IMR-90 (cell line): ENCODE data around the gene GNG8. TPM values are rescaled to one million over a fixed set of nuclear protein-coding genes. Genes with fewer than 3 reads are reported as not detected.

Source experiments
- ATAC-seq: fragments of 200-7000 bp; cut with Tn5 transposase; 2 replicates; pipeline ENCODE4 v1.9.1; 2020; ENCODE audit warnings: low read depth, mild to moderate bottlenecking, moderate library complexity
- BruUV-seq: library from RNA; stranded (reverse); fragments of 400-500 nt; replicated peaks from 2 replicates; lab custom pipeline; 2021; lab: Mats Ljungman, UMichigan
- CTCF ChIA-PET: fragments of 300-600 bp; formaldehyde crosslinking; extraction: SDS; loops from one replicate; lab custom pipeline; 2021; ENCODE audit warnings: antibody characterized with exemption; lab: Yijun Ruan, JAX
- POLR2A ChIA-PET: fragments of 300-600 bp; sonication (Branson Sonifier 250); formaldehyde crosslinking; loops from one replicate; lab custom pipeline; 2022; ENCODE audit warnings: antibody characterized with exemption; ENCODE audit not compliant: unreplicated experiment; lab: Charles Lee
- DNase-seq: peaks from one replicate; pipeline ENCODE4 v3.0.0; 2013
- H2AFZ ChIP-seq: replicated peaks from 2 replicates; pipeline ENCODE3; 2013; ENCODE audit warnings: low read length, mild to moderate bottlenecking; ENCODE audit not compliant: poor library complexity
- H2AK5ac ChIP-seq: 2 replicates; pipeline ENCODE4 v1.6.1; 2013; ENCODE audit warnings: low read depth, low read length, inconsistent platforms
- H2AK9ac ChIP-seq: replicated peaks from 2 replicates; pipeline ENCODE3; 2013; ENCODE audit warnings: mild to moderate bottlenecking, low read depth, low read length, moderate library complexity; ENCODE audit not compliant: poor library complexity
- H2BK120ac ChIP-seq: 2 replicates; pipeline ENCODE4 v1.6.1; 2013; ENCODE audit warnings: low read depth, low read length, inconsistent platforms
- H2BK15ac ChIP-seq: 3 replicates; pipeline ENCODE4 v1.6.1; 2013; ENCODE audit warnings: low read depth, low read length, inconsistent platforms
- H2BK20ac ChIP-seq: 2 replicates; pipeline ENCODE4 v1.6.1; 2013; ENCODE audit warnings: low read depth, mild to moderate bottlenecking, inconsistent platforms, low read length, moderate library complexity
- H2BK5ac ChIP-seq: 2 replicates; pipeline ENCODE4 v1.6.1; 2013; ENCODE audit warnings: mild to moderate bottlenecking, low read depth, low read length, inconsistent platforms; ENCODE audit not compliant: poor library complexity, severe bottlenecking
- H3K14ac ChIP-seq: replicated peaks from 2 replicates; pipeline ENCODE4 v1.6.1; 2013; ENCODE audit warnings: low read depth, low read length, inconsistent platforms
- H3K18ac ChIP-seq: 2 replicates; pipeline ENCODE4 v1.6.1; 2013; ENCODE audit warnings: low read depth, low read length, control low read depth
- H3K23ac ChIP-seq: 2 replicates; pipeline ENCODE4 v1.6.1; 2013; ENCODE audit warnings: low read depth, low read length, inconsistent platforms
- H3K27ac ChIP-seq: 2 replicates; pipeline ENCODE4 v1.5.1; 2013; ENCODE audit warnings: mild to moderate bottlenecking, control low read depth, low read length; ENCODE audit not compliant: insufficient read depth
- H3K27me3 ChIP-seq: 2 replicates; pipeline ENCODE4 v1.6.1; 2013; ENCODE audit warnings: low read length; ENCODE audit not compliant: control insufficient read depth, insufficient read depth
- H3K36me3 ChIP-seq: 2 replicates; pipeline ENCODE4 v1.6.1; 2013; ENCODE audit warnings: low read length, mixed read lengths; ENCODE audit not compliant: control insufficient read depth, insufficient read depth
- H3K4ac ChIP-seq: 2 replicates; pipeline ENCODE4 v1.6.1; 2013; ENCODE audit warnings: low read depth, low read length, inconsistent platforms
- H3K4me1 ChIP-seq: 2 replicates; pipeline ENCODE4 v1.6.1; 2013; ENCODE audit warnings: low read length, mixed read lengths; ENCODE audit not compliant: control insufficient read depth, insufficient read depth
- H3K4me2 ChIP-seq: 2 replicates; pipeline ENCODE4 v1.6.1; 2013; ENCODE audit warnings: low read depth, mild to moderate bottlenecking, control low read depth, low read length, moderate library complexity
- H3K4me3 ChIP-seq: 2 replicates; pipeline ENCODE4 v1.5.1; 2013; ENCODE audit warnings: low read depth, mild to moderate bottlenecking, control low read depth, low read length, moderate library complexity; ENCODE audit not compliant: insufficient read depth
- H3K56ac ChIP-seq: 2 replicates; pipeline ENCODE4 v1.6.1; 2013; ENCODE audit warnings: low read length, inconsistent platforms; ENCODE audit not compliant: insufficient read depth; ENCODE audit errors: extremely low read depth
- H3K79me1 ChIP-seq, 2 experiments: 2 replicates each; pipeline ENCODE4 v1.6.1; 2013; ENCODE audit warnings: low read length in 2 of 2, inconsistent platforms in 1 of 2, low read depth in 1 of 2
- H3K9ac ChIP-seq: 2 replicates; pipeline ENCODE4 v1.6.1; 2013; ENCODE audit warnings: low read depth, low read length, control low read depth
- H3K9me1 ChIP-seq: 2 replicates; pipeline ENCODE4 v1.6.1; 2013; ENCODE audit warnings: low read length, inconsistent platforms; ENCODE audit not compliant: insufficient read depth
- H3K9me3 ChIP-seq: 2 replicates; pipeline ENCODE4 v1.6.1; 2013; ENCODE audit warnings: low read length; ENCODE audit not compliant: control insufficient read depth, insufficient read depth
- H4K20me1 ChIP-seq: 2 replicates; pipeline ENCODE4 v1.6.1; 2013; ENCODE audit warnings: low read length, inconsistent platforms; ENCODE audit not compliant: insufficient read depth
- H4K5ac ChIP-seq: 2 replicates; pipeline ENCODE4 v1.6.1; 2013; ENCODE audit warnings: mild to moderate bottlenecking, low read depth, low read length, control low read depth
- H4K8ac ChIP-seq, 2 experiments: 2 replicates each; pipeline ENCODE4 v1.6.1; 2013; ENCODE audit warnings: low read depth in 2 of 2, low read length in 2 of 2, control low read depth in 1 of 2, inconsistent platforms in 1 of 2
- H4K91ac ChIP-seq: 2 replicates; pipeline ENCODE4 v1.6.1; 2013; ENCODE audit warnings: low read depth, low read length, inconsistent platforms; ENCODE audit not compliant: insufficient read depth
- BHLHE40 ChIP-seq: fragments of 150-350 bp; IDR thresholded peaks from 2 replicates; pipeline ENCODE4 v1.6.1; 2016; ENCODE audit warnings: mild to moderate bottlenecking, low read depth, low read length
- CEBPB ChIP-seq: IDR thresholded peaks from 2 replicates; pipeline ENCODE4 v1.6.1; 2012; ENCODE audit warnings: low read depth, low read length, improper control_type of control experiment
- CHD1 ChIP-seq: IDR thresholded peaks from 2 replicates; pipeline ENCODE4 v1.6.1; 2012; ENCODE audit warnings: low read depth, low read length, improper control_type of control experiment
- CTCF ChIP-seq: conservative IDR thresholded peaks from 2 replicates; pipeline ENCODE4 v1.5.1; 2012; ENCODE audit warnings: mild to moderate bottlenecking, low read depth, low read length, improper control_type of control experiment
- ELK1 ChIP-seq: fragments of 150-350 bp; IDR thresholded peaks from 2 replicates; pipeline ENCODE4 v1.6.1; 2016; ENCODE audit warnings: low read depth, mild to moderate bottlenecking, low read length, moderate library complexity, borderline replicate concordance
- FOS ChIP-seq: fragments of 150-350 bp; IDR thresholded peaks from 2 replicates; pipeline ENCODE4 v1.6.1; 2016; ENCODE audit warnings: low read depth, low read length
- MAFK ChIP-seq: IDR thresholded peaks from 2 replicates; pipeline ENCODE4 v1.6.1; 2012; ENCODE audit warnings: low read depth, low read length, improper control_type of control experiment
- MAZ ChIP-seq: IDR thresholded peaks from 2 replicates; pipeline ENCODE4 v1.6.1; 2012; ENCODE audit warnings: low read depth, mild to moderate bottlenecking, low read length, improper control_type of control experiment, moderate library complexity, borderline replicate concordance
- MXI1 ChIP-seq: IDR thresholded peaks from 2 replicates; pipeline ENCODE4 v1.6.1; 2012; ENCODE audit warnings: low read depth, mild to moderate bottlenecking, low read length, moderate library complexity, borderline replicate concordance
- NFE2L2 ChIP-seq: fragments of 150-350 bp; IDR thresholded peaks from 2 replicates; pipeline ENCODE4 v1.6.1; 2016; ENCODE audit warnings: low read depth, mild to moderate bottlenecking, low read length
- POLR2A ChIP-seq: IDR thresholded peaks from 2 replicates; pipeline ENCODE4 v1.6.1; 2012; ENCODE audit warnings: mild to moderate bottlenecking, low read depth, low read length
- RAD21 ChIP-seq: IDR thresholded peaks from 2 replicates; pipeline ENCODE4 v1.6.1; 2012; ENCODE audit warnings: low read length, improper control_type of control experiment
- RCOR1 ChIP-seq: IDR thresholded peaks from 2 replicates; pipeline ENCODE4 v1.6.1; 2012; ENCODE audit warnings: mild to moderate bottlenecking, low read length, improper control_type of control experiment; ENCODE audit not compliant: insufficient replicate concordance
- SMC3 ChIP-seq: fragments of 150-350 bp; IDR thresholded peaks from 2 replicates; pipeline ENCODE4 v1.6.1; 2016; ENCODE audit warnings: low read depth, mild to moderate bottlenecking, antibody characterized with exemption, low read length, moderate library complexity
- USF2 ChIP-seq: fragments of 150-350 bp; IDR thresholded peaks from 2 replicates; pipeline ENCODE4 v1.6.1; 2017; ENCODE audit warnings: mild to moderate bottlenecking, antibody characterized with exemption, low read length, low read depth
- WGBS, 2 experiments: methylation state at CpG; one replicate each; pipeline versions ENCODE4 v1.1.5 to v1.1.7; 2013; ENCODE audit warnings: missing lambda C conversion rate in 2 of 2; ENCODE audit not compliant: insufficient read length in 1 of 2; ENCODE audit errors: extremely low coverage in 2 of 2; 5-methylcytosine and 5-hydroxymethylcytosine counted together
- dilution Hi-C: fragments of 300-500 bp; cut with HindIII; formaldehyde crosslinking; loops from one replicate; pipeline ENCODE4 v1.14.3; 2018; ENCODE audit warnings: low sequenced_read_pairs; ENCODE audit not compliant: unreplicated experiment
- in situ Hi-C: fragments of 300-500 bp; cut with MboI; formaldehyde crosslinking; loops from 3 replicates; pipeline ENCODE4 v1.14.3; 2019; ENCODE audit warnings: low sequenced_read_pairs, inconsistent platforms, mixed read lengths
- intact Hi-C: fragments of 100-400 bp; cut with micrococcal nuclease; formaldehyde crosslinking; loops from 2 replicates; pipeline ENCODE4 v1.10.0; 2022
- polyA plus RNA-seq, 3 experiments: library from polyadenylated mRNA; depleted of rRNA; stranded (reverse); fragments of >200 nt; gene quantifications; 2 replicates each; pipeline ENCODE4 v1.2.3, GENCODE V29; 2012; ENCODE audit warnings: low replicate concordance in 1 of 3
- total RNA-seq: library from RNA; depleted of rRNA; stranded (reverse); fragments of >200 nt; gene quantifications from 2 replicates; pipeline ENCODE4 v1.2.3, GENCODE V29; 2012

Gene GNG8
- total and polyA plus RNA-seq, 2 of the 4 experiments (the other 2 are of a cell fraction): not detected

- Histone ChIP-seq H3K79me1 (peaks cover 0 to 4% of the 10 kb centered on the region in 2 experiments; a peak in 1 of 4 replicates), H2AFZ (peak overlapping the region; percentile 38), H4K5ac (no peak overlapping the region), H3K9me3 (no peaks in the 10 kb centered on the region), H2BK20ac (no peak overlapping the region), H4K8ac (no peak overlapping the region), H3K18ac (no peak overlapping the region), H2BK15ac (no peak overlapping the region), H3K4me2 (no peak overlapping the region), H3K27ac (no peak overlapping the region), H3K9ac (no peak overlapping the region), H3K23ac (no peak overlapping the region), H3K4ac (no peak overlapping the region), H2BK5ac (no peak overlapping the region), H3K4me3 (no peak overlapping the region), H4K91ac (no peak overlapping the region), H4K20me1 (peaks cover 16% of the 10 kb centered on the region), H2BK120ac (no peak overlapping the region), H2AK9ac (peak overlapping the region; percentile 0), H3K9me1 (peaks cover 4% of the 10 kb centered on the region; the same call in 1 of the 2 replicates), H3K27me3 (no peaks in the 10 kb centered on the region), H2AK5ac (peak overlapping the region; percentile 29; the same call in 1 of the 2 replicates), H3K36me3 (peaks cover 18% of the 10 kb centered on the region), H3K14ac (no peak overlapping the region), H3K56ac (no peak overlapping the region), H3K4me1 (peaks cover 8% of the 10 kb centered on the region)
- no TSS peak for BruUV-seq
- ATAC-seq (peak; percentile 93), DNase-seq (peak; percentile 75)
- CTCF ChIA-PET: interaction anchor here (1.3 to 1.4 kb wide), 2 partner anchors 15 to 47 kb away, joined by 3 to 23 read pairs; partner anchors contain the start of gene DACT3
- in situ Hi-C loops: loop anchor here (5.0 kb wide), 1 partner anchor 48 kb away; the partner anchor contains the start of gene DACT3
- intact Hi-C loops: loop anchor here (1.0 to 10.0 kb wide), 2 partner anchors 48 to 131 kb away; partner anchors contain the start of genes FKRP and STRN4
- POLR2A ChIA-PET: no interaction called here
- WGBS, 2 experiments: 17% methylated on average over 1 of the region's 12 CpGs; no CpG with 5 or more reads in 1 of the 2 experiments
- dilution Hi-C loops: no loop called here
- TF ChIP-seq MAZ (peak; percentile 45; the same call in 1 of the 2 replicates), CEBPB (no peak), FOS (no peak), NFE2L2 (no peak), MAFK (no peak), RCOR1 (no peak), CHD1 (no peak), SMC3 (peak; percentile 93), POLR2A (no peak), ELK1 (no peak), BHLHE40 (no peak), CTCF (peak; percentile 87), MXI1 (no peak), USF2 (no peak), RAD21 (peak; percentile 86)
Measured at GRCh38 chr19:46614114-46614722, 21.8 kb downstream of the GNG8 start.
